Vagina (tissue), 2 donors: ENCODE results near the gene FOXL3.

Source experiments
- POLR2A ChIP-seq, 2 donors: fragments of 450-650 bp; IDR thresholded peaks; one replicate each; pipeline ENCODE4 v1.6.1; 2017; ENCODE audit warnings: antibody characterized with exemption in 2 of 2, mild to moderate bottlenecking in 2 of 2, moderate library complexity in 2 of 2
- POLR2AphosphoS5 ChIP-seq, 2 donors: sonication (generic); formaldehyde crosslinking; IDR thresholded peaks; one replicate each; pipeline ENCODE4 v1.9.0; 2017; ENCODE audit warnings: antibody characterized with exemption in 2 of 2, mild to moderate bottlenecking in 2 of 2, low read depth in 1 of 2; ENCODE audit not compliant: insufficient read depth in 1 of 2

- no peak for TF ChIP-seq POLR2AphosphoS5 (IDR thresholded peaks at IDR 0.05; ENCODE audit: insufficient read depth in 1 of 2, low read depth in 1 of 2)
- no peak for TF ChIP-seq POLR2A (IDR thresholded peaks at IDR 0.05)
Observed at GRCh38 chr7:327233-327931, 37.4 kb downstream of the FOXL3 start.
